ENCODE results near the gene MED20.
A peak's percentile ranks its signal among the peaks of the same experiment; 100 is the strongest.

MED20 gene

DNA sequence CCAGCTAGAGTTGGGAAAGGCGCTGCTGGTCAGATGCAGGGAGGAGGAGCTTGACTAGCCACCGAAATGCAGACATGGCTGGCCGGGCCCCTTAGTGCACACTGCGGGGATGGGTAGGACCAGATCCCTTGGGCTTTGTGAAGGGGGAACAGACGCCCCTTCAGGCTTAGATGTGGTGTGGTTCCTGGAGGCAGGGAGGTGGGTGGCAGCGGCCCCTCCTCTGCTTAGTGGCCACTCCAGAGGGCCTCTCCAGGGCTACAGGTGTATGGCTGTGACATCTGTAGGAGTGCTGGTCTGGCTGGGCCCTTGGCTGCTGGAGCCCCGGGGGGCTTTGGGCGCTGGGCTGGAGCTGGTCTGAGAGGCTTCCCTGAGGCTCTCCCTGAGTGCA is 14.7 kb upstream of the MED20 start:
- H3K27me3 ChIP-seq (replicated peaks; ENCODE audit: control insufficient read depth, insufficient read depth, low read length, poor library complexity, severe bottlenecking): no peaks in the 10 kb centered on the region
- peak overlapping the region; percentile 57 for H3K27ac ChIP-seq (ENCODE audit: insufficient read depth, low read length, poor library complexity, severe bottlenecking)
- H3K9me3 ChIP-seq (ENCODE audit: control insufficient read depth, low read length): no peaks in the 10 kb centered on the region
- peaks cover 60% of the 10 kb centered on the region for H3K4me1 ChIP-seq (ENCODE audit: control insufficient read depth, insufficient read depth, low read length, poor library complexity, severe bottlenecking)
- no peak overlapping the region for H3K4me3 ChIP-seq (ENCODE audit: insufficient read depth, low read depth, low read length, poor library complexity, severe bottlenecking)
- DNase-seq: no peak
- peaks cover 57% of the 10 kb centered on the region for H3K36me3 ChIP-seq (ENCODE audit: control insufficient read depth, insufficient read depth, low read length)

GRCh38 chr6:41935193-41935574 is 14.2 kb upstream of the MED20 start:
- Histone ChIP-seq H3K4me1 (ENCODE audit: control insufficient read depth, insufficient read depth, low read length, poor library complexity, severe bottlenecking) (peaks cover 56% of the 10 kb centered on the region), H3K27ac (ENCODE audit: insufficient read depth, low read length, poor library complexity, severe bottlenecking) (peak overlapping the region; percentile 57), H3K36me3 (ENCODE audit: control insufficient read depth, insufficient read depth, low read length) (peaks cover 62% of the 10 kb centered on the region), H3K27me3 (replicated peaks; ENCODE audit: control insufficient read depth, insufficient read depth, low read length, poor library complexity, severe bottlenecking) (no peaks in the 10 kb centered on the region), H3K4me3 (ENCODE audit: insufficient read depth, low read depth, low read length, poor library complexity, severe bottlenecking) (no peak overlapping the region), H3K9me3 (ENCODE audit: control insufficient read depth, low read length) (no peaks in the 10 kb centered on the region)
- DNase-seq: no peak

GRCh38 chr6:41934278-41935192 is 13.6 kb upstream of the MED20 start:
- no peak for DNase-seq
- Histone ChIP-seq H3K4me1 (ENCODE audit: control insufficient read depth, insufficient read depth, low read length, poor library complexity, severe bottlenecking) (peaks cover 49% of the 10 kb centered on the region), H3K27me3 (replicated peaks; ENCODE audit: control insufficient read depth, insufficient read depth, low read length, poor library complexity, severe bottlenecking) (no peaks in the 10 kb centered on the region), H3K27ac (ENCODE audit: insufficient read depth, low read length, poor library complexity, severe bottlenecking) (no peak overlapping the region), H3K9me3 (ENCODE audit: control insufficient read depth, low read length) (no peaks in the 10 kb centered on the region), H3K36me3 (ENCODE audit: control insufficient read depth, insufficient read depth, low read length) (peaks cover 66% of the 10 kb centered on the region), H3K4me3 (ENCODE audit: insufficient read depth, low read depth, low read length, poor library complexity, severe bottlenecking) (no peak overlapping the region)

DNA sequence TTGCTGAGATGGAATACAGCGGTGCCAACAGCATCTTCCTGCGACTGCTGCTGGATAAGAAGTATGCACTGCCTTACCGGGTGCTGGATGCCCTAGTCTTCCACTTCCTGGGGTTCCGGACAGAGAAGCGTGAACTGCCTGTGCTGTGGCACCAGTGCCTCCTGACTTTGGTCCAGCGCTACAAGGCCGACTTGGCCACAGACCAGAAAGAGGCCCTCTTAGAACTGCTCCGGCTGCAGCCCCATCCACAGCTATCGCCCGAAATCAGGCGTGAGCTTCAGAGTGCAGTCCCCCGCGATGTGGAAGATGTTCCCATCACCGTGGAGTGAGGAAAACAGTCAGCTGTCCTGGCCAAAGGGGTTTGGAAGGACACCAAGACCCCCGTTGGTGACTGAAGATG is 11.4 kb upstream of the MED20 start:
- peaks cover 28% of the 10 kb centered on the region for H3K4me1 ChIP-seq (ENCODE audit: control insufficient read depth, insufficient read depth, low read length, poor library complexity, severe bottlenecking)
- H3K27me3 ChIP-seq (replicated peaks; ENCODE audit: control insufficient read depth, insufficient read depth, low read length, poor library complexity, severe bottlenecking): no peaks in the 10 kb centered on the region
- no peaks in the 10 kb centered on the region for H3K9me3 ChIP-seq (ENCODE audit: control insufficient read depth, low read length)
- H3K27ac ChIP-seq (ENCODE audit: insufficient read depth, low read length, poor library complexity, severe bottlenecking): no peak overlapping the region
- peaks cover 71% of the 10 kb centered on the region for H3K36me3 ChIP-seq (ENCODE audit: control insufficient read depth, insufficient read depth, low read length)
- H3K4me3 ChIP-seq (ENCODE audit: insufficient read depth, low read depth, low read length, poor library complexity, severe bottlenecking): no peak overlapping the region
- DNase-seq: no peak

- Histone ChIP-seq H3K4me1 (ENCODE audit: control insufficient read depth, insufficient read depth, low read length, poor library complexity, severe bottlenecking) (peaks cover 22% of the 10 kb centered on the region), H3K36me3 (ENCODE audit: control insufficient read depth, insufficient read depth, low read length) (peaks cover 70% of the 10 kb centered on the region), H3K9me3 (ENCODE audit: control insufficient read depth, low read length) (no peaks in the 10 kb centered on the region), H3K27me3 (replicated peaks; ENCODE audit: control insufficient read depth, insufficient read depth, low read length, poor library complexity, severe bottlenecking) (no peaks in the 10 kb centered on the region), H3K4me3 (ENCODE audit: insufficient read depth, low read depth, low read length, poor library complexity, severe bottlenecking) (no peak overlapping the region), H3K27ac (ENCODE audit: insufficient read depth, low read length, poor library complexity, severe bottlenecking) (no peak overlapping the region)
- DNase-seq: no peak
Measured at GRCh38 chr6:41931792-41932191, 10.9 kb upstream of the MED20 start.

DNA sequence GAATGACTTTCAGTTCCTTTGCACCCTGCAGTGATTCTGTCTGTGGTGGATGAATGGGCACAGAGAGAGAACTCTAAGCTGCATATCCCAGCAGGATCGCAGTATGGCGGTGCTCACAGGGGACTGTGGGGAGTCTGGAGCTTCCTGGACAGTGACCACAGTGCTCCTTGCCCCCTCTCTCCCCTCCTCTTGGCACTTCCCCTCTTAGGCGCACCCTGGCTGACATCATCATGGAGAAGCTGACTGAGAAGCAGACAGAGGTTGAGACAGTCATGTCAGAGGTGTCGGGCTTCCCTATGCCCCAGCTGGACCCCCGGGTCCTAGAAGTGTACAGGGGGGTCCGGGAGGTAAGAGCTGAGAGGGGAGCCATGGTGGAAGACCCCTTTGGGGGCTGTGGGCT is 9.0 kb upstream of the MED20 start:
- DNase-seq: no peak
- Histone ChIP-seq H3K36me3 (ENCODE audit: control insufficient read depth, insufficient read depth, low read length) (peaks cover 57% of the 10 kb centered on the region), H3K4me3 (ENCODE audit: insufficient read depth, low read depth, low read length, poor library complexity, severe bottlenecking) (no peak overlapping the region), H3K27me3 (replicated peaks; ENCODE audit: control insufficient read depth, insufficient read depth, low read length, poor library complexity, severe bottlenecking) (no peaks in the 10 kb centered on the region), H3K27ac (ENCODE audit: insufficient read depth, low read length, poor library complexity, severe bottlenecking) (no peak overlapping the region), H3K4me1 (ENCODE audit: control insufficient read depth, insufficient read depth, low read length, poor library complexity, severe bottlenecking) (peaks cover 3% of the 10 kb centered on the region), H3K9me3 (ENCODE audit: control insufficient read depth, low read length) (no peaks in the 10 kb centered on the region)

- DNase-seq: no peak
- H3K4me3 ChIP-seq (ENCODE audit: insufficient read depth, low read depth, low read length, poor library complexity, severe bottlenecking): no peak overlapping the region
- H3K9me3 ChIP-seq (ENCODE audit: control insufficient read depth, low read length): no peaks in the 10 kb centered on the region
- peaks cover 9% of the 10 kb centered on the region for H3K4me1 ChIP-seq (ENCODE audit: control insufficient read depth, insufficient read depth, low read length, poor library complexity, severe bottlenecking)
- H3K36me3 ChIP-seq (ENCODE audit: control insufficient read depth, insufficient read depth, low read length): peaks cover 34% of the 10 kb centered on the region
- peak overlapping the region; percentile 13 for H3K27ac ChIP-seq (ENCODE audit: insufficient read depth, low read length, poor library complexity, severe bottlenecking)
- no peaks in the 10 kb centered on the region for H3K27me3 ChIP-seq (replicated peaks; ENCODE audit: control insufficient read depth, insufficient read depth, low read length, poor library complexity, severe bottlenecking)
Measured at GRCh38 chr6:41927253-41927652, 6.3 kb upstream of the MED20 start.

GRCh38 chr6:41922154-41922553 is 1.2 kb upstream of the MED20 start:
- peak overlapping the region; percentile 97 for H3K27ac ChIP-seq (ENCODE audit: insufficient read depth, low read length, poor library complexity, severe bottlenecking)

DNA sequence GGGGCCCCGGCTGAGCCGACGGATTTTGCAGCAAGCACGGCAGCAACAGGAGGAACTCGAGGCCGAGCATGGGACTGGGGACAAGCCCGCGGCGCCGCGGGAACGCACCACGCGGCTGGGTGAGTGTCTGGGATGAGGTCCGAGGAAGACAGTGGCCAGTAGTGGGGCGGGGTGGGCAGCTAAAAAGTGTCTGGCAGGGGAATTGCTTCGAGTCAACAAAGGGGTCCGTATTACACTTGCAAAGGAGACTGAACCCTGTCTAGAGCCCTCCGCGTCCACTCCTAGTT is 716 bp upstream of the MED20 start:
- H3K9me3 ChIP-seq (ENCODE audit: control insufficient read depth, low read length): no peaks in the 10 kb centered on the region
- DNase-seq: no peak
- peak overlapping the region; percentile 97 for H3K4me3 ChIP-seq (ENCODE audit: insufficient read depth, low read depth, low read length, poor library complexity, severe bottlenecking)
- peaks cover under 1% of the 10 kb centered on the region for H3K36me3 ChIP-seq (ENCODE audit: control insufficient read depth, insufficient read depth, low read length)
- peaks cover 20% of the 10 kb centered on the region for H3K4me1 ChIP-seq (ENCODE audit: control insufficient read depth, insufficient read depth, low read length, poor library complexity, severe bottlenecking)
- H3K27ac ChIP-seq (ENCODE audit: insufficient read depth, low read length, poor library complexity, severe bottlenecking): peak overlapping the region; percentile 97
- H3K27me3 ChIP-seq (replicated peaks; ENCODE audit: control insufficient read depth, insufficient read depth, low read length, poor library complexity, severe bottlenecking): no peaks in the 10 kb centered on the region

More at GRCh38 chr6:41922154-41922553, 1.2 kb upstream of the MED20 start:
- H3K4me3 ChIP-seq (ENCODE audit: insufficient read depth, low read depth, low read length, poor library complexity, severe bottlenecking): peak overlapping the region; percentile 97
- no peak for DNase-seq
- H3K9me3 ChIP-seq (ENCODE audit: control insufficient read depth, low read length): no peaks in the 10 kb centered on the region
- peaks cover 20% of the 10 kb centered on the region for H3K4me1 ChIP-seq (ENCODE audit: control insufficient read depth, insufficient read depth, low read length, poor library complexity, severe bottlenecking)
- H3K36me3 ChIP-seq (ENCODE audit: control insufficient read depth, insufficient read depth, low read length): peaks cover 2% of the 10 kb centered on the region
- H3K27me3 ChIP-seq (replicated peaks; ENCODE audit: control insufficient read depth, insufficient read depth, low read length, poor library complexity, severe bottlenecking): no peaks in the 10 kb centered on the region

GRCh38 chr6:41917528-41917927 is 3.4 kb downstream of the MED20 start:
- Histone ChIP-seq H3K9me3 (ENCODE audit: control insufficient read depth, low read length) (no peaks in the 10 kb centered on the region), H3K4me1 (ENCODE audit: control insufficient read depth, insufficient read depth, low read length, poor library complexity, severe bottlenecking) (peaks cover 13% of the 10 kb centered on the region), H3K27ac (ENCODE audit: insufficient read depth, low read length, poor library complexity, severe bottlenecking) (no peak overlapping the region), H3K4me3 (ENCODE audit: insufficient read depth, low read depth, low read length, poor library complexity, severe bottlenecking) (no peak overlapping the region), H3K27me3 (replicated peaks; ENCODE audit: control insufficient read depth, insufficient read depth, low read length, poor library complexity, severe bottlenecking) (no peaks in the 10 kb centered on the region), H3K36me3 (ENCODE audit: control insufficient read depth, insufficient read depth, low read length) (peaks cover 6% of the 10 kb centered on the region)
- no peak for DNase-seq
